Stimulated activated CD8-positive, alpha-beta memory T cell treated with anti-CD3 and anti-CD28 coated beads, Interleukin-12 subunit alpha, Interleukin-12 subunit beta, amount 100 ng/mL, for 24 hours (primary cell): Measurements from ENCODE around the gene POU6F2.
A peak's percentile ranks its signal among the peaks of the same experiment; 100 is the strongest.

ENCODE experiments used
- DNase-seq: peaks from one replicate; pipeline ENCODE4 v3.0.0-alpha.2; 2020; ENCODE audit errors: extremely low read depth

The POU6F2 gene

GRCh38 chr7:39433550-39433949, 455.8 kb downstream of the POU6F2 start:
- no peak for DNase-seq

GRCh38 chr7:39434012-39434411, 456.3 kb downstream of the POU6F2 start:
- DNase-seq = no peak

GRCh38 chr7:39446546-39446945, 468.8 kb downstream of the POU6F2 start:
- DNase-seq = no peak

- no peak for DNase-seq
Measured at GRCh38 chr7:39451901-39452300, 474.2 kb downstream of the POU6F2 start.

- peak; percentile 14 for DNase-seq
Measured at GRCh38 chr7:39453743-39454355, 476.1 kb downstream of the POU6F2 start.

GRCh38 chr7:39458061-39458745, 480.5 kb downstream of the POU6F2 start:
- DNase-seq = no peak

- DNase-seq = no peak
Measured at GRCh38 chr7:39459636-39460035, 481.9 kb downstream of the POU6F2 start.

- DNase-seq = no peak
Measured at GRCh38 chr7:39460486-39460885, 482.8 kb downstream of the POU6F2 start.

- no peak for DNase-seq
Measured at GRCh38 chr7:39461263-39461820, 483.6 kb downstream of the POU6F2 start.

- DNase-seq = no peak
Measured at GRCh38 chr7:39463252-39463651, 485.5 kb downstream of the POU6F2 start.

- DNase-seq = no peak
Measured at GRCh38 chr7:39464350-39465054, 486.8 kb downstream of the POU6F2 start.

GRCh38 chr7:39465055-39465929, 487.6 kb downstream of the POU6F2 start:
- no peak for DNase-seq

GRCh38 chr7:39468261-39468660, 490.6 kb downstream of the POU6F2 start:
- DNase-seq = no peak

GRCh38 chr7:39468808-39469374, 491.2 kb downstream of the POU6F2 start:
- no peak for DNase-seq

GRCh38 chr7:39480901-39481300, 503.2 kb downstream of the POU6F2 start:
- no peak for DNase-seq

- DNase-seq = no peak
Measured at GRCh38 chr7:39488467-39489393, 511.0 kb downstream of the POU6F2 start.

GRCh38 chr7:39490296-39490695, 512.6 kb downstream of the POU6F2 start:
- no peak for DNase-seq

- no peak for DNase-seq
Measured at GRCh38 chr7:39493934-39494333, 516.2 kb downstream of the POU6F2 start.

- no peak for DNase-seq
Measured at GRCh38 chr7:39501358-39501757, 523.6 kb downstream of the POU6F2 start.

GRCh38 chr7:39504963-39505362, 527.3 kb downstream of the POU6F2 start:
- DNase-seq = no peak
